Suprapubic skin (tissue), 4 donors: ENCODE data around the gene PALMD. TPM values are rescaled to one million over a fixed set of nuclear protein-coding genes. Genes with fewer than 3 reads are reported as not detected.

ENCODE experiments used
- DNase-seq, 2 donors: peaks; one replicate each; pipeline ENCODE4 v3.0.0-alpha.2; 2019; ENCODE audit warnings: low spot score in 2 of 2
- H3K27ac ChIP-seq: fragments of 200-600 bp; sonication (generic); one replicate; pipeline ENCODE4 v1.5.1; 2019
- H3K27me3 ChIP-seq: fragments of 200-600 bp; sonication (generic); one replicate; pipeline ENCODE4 v1.5.1; 2019
- H3K36me3 ChIP-seq: fragments of 200-600 bp; sonication (generic); one replicate; pipeline ENCODE4 v1.5.1; 2019
- H3K4me1 ChIP-seq: fragments of 200-600 bp; sonication (generic); one replicate; pipeline ENCODE4 v1.5.1; 2019
- H3K4me3 ChIP-seq: fragments of 200-600 bp; sonication (generic); one replicate; pipeline ENCODE4 v1.5.1; 2019; ENCODE audit warnings: mild to moderate bottlenecking
- H3K9me3 ChIP-seq: fragments of 200-600 bp; sonication (generic); one replicate; pipeline ENCODE4 v1.5.1; 2019
- EP300 ChIP-seq: sonication (generic); formaldehyde crosslinking; IDR thresholded peaks from one replicate; pipeline ENCODE4 v1.6.1; 2017; ENCODE audit warnings: antibody characterized with exemption
- POLR2A ChIP-seq, 2 donors: fragments of 450-650 bp; IDR thresholded peaks; one replicate each; pipeline ENCODE4 v1.6.1; 2017; ENCODE audit warnings: antibody characterized with exemption in 2 of 2, mild to moderate bottlenecking in 2 of 2, moderate library complexity in 2 of 2
- POLR2AphosphoS5 ChIP-seq, 3 donors: sonication (generic); formaldehyde crosslinking; IDR thresholded peaks; one replicate each; pipeline ENCODE4 v1.6.1; 2017; ENCODE audit warnings: antibody characterized with exemption in 3 of 3
- WGBS: methylation state at CpG from one replicate; pipeline ENCODE4 v1.1.5; 2018; 5-methylcytosine and 5-hydroxymethylcytosine counted together
- total RNA-seq, 4 donors: library from RNA; depleted of rRNA; stranded (reverse); fragments of >200 nt; gene quantifications; one replicate each; pipeline ENCODE4 v1.1.0, GENCODE V29; 2016
- TF ChIP-seq, protein P1 (sequence below), 2 donors: fragments of 200-600 bp in 1 of 2; fragments of 450-650 bp in 1 of 2; sonication (generic) in 1 of 2; IDR thresholded peaks; one replicate each; pipeline ENCODE4 v1.5.1; 2016 to 2019; ENCODE audit warnings: antibody characterized with exemption in 2 of 2, mild to moderate bottlenecking in 1 of 2, moderate library complexity in 1 of 2

PALMD gene
- total RNA-seq, 4 donors from 2014 or later = 111 to 183 (median 138) TPM

GRCh38 chr1:99645203-99645602, 710 bp upstream of the PALMD start:
- Histone ChIP-seq H3K36me3 (no peaks in the 10 kb centered on the region), H3K4me1 (peaks cover 35% of the 10 kb centered on the region), H3K4me3 (peak overlapping the region; percentile 64), H3K27ac (peak overlapping the region; percentile 93), H3K27me3 (no peaks in the 10 kb centered on the region), H3K9me3 (no peaks in the 10 kb centered on the region)
- TF ChIP-seq EP300 = no peak
- TF ChIP-seq, protein P1, sequence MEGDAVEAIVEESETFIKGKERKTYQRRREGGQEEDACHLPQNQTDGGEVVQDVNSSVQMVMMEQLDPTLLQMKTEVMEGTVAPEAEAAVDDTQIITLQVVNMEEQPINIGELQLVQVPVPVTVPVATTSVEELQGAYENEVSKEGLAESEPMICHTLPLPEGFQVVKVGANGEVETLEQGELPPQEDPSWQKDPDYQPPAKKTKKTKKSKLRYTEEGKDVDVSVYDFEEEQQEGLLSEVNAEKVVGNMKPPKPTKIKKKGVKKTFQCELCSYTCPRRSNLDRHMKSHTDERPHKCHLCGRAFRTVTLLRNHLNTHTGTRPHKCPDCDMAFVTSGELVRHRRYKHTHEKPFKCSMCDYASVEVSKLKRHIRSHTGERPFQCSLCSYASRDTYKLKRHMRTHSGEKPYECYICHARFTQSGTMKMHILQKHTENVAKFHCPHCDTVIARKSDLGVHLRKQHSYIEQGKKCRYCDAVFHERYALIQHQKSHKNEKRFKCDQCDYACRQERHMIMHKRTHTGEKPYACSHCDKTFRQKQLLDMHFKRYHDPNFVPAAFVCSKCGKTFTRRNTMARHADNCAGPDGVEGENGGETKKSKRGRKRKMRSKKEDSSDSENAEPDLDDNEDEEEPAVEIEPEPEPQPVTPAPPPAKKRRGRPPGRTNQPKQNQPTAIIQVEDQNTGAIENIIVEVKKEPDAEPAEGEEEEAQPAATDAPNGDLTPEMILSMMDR (IDR thresholded peaks at IDR 0.05) = no peak
- no peak for TF ChIP-seq POLR2A (IDR thresholded peaks at IDR 0.05)
- peak in 2 of 3 donors; percentile 61 to 75 for TF ChIP-seq POLR2AphosphoS5 (IDR thresholded peaks at IDR 0.05)
- DNase-seq = peak in 1 of 2 donors; percentile 78
- 24% methylated on average over 5 of the region's 5 CpGs for WGBS

DNA sequence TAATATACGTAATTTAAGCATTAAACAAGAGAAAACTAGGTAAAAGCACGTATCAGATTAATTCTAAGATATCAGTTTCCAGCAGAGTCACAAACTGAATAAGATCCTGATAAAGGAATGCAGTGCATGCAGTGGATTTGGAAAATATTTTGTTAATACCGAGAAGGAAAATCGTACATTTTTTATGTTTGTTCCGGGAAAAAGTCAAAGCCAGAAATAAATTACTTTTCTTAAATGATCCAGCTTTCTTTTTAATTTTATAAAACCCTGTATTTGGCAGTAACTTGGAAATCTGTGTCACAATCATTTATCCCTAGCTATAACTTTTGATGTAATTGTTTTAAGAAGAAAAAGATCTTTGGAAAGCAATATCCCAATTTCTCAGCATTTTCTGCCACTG, 955 bp downstream of the PALMD start:
- 18% methylated on average over 5 of the region's 5 CpGs for whole genome bisulfite sequencing
- Histone ChIP-seq H3K27ac (peak overlapping the region; percentile 93), H3K4me1 (peaks cover 50% of the 10 kb centered on the region), H3K36me3 (no peaks in the 10 kb centered on the region), H3K9me3 (no peaks in the 10 kb centered on the region), H3K27me3 (no peaks in the 10 kb centered on the region), H3K4me3 (peak overlapping the region; percentile 64)
- TF ChIP-seq POLR2AphosphoS5 (IDR thresholded peaks at IDR 0.05) = no peak
- TF ChIP-seq, protein P1 (IDR thresholded peaks at IDR 0.05) = no peak
- DNase-seq = no peak

GRCh38 chr1:99647490-99647889, 1.6 kb downstream of the PALMD start:
- Histone ChIP-seq H3K27ac (peak overlapping the region; percentile 93), H3K9me3 (no peaks in the 10 kb centered on the region), H3K36me3 (no peaks in the 10 kb centered on the region), H3K27me3 (no peaks in the 10 kb centered on the region), H3K4me1 (peaks cover 56% of the 10 kb centered on the region), H3K4me3 (peak overlapping the region; percentile 64)
- no peak for DNase-seq
- TF ChIP-seq POLR2A (IDR thresholded peaks at IDR 0.05) (no peak), POLR2AphosphoS5 (IDR thresholded peaks at IDR 0.05) (no peak), EP300 (no peak)
- TF ChIP-seq, protein P1 (IDR thresholded peaks at IDR 0.05) = no peak
- WGBS = 29% methylated on average over 4 of the region's 4 CpGs

DNA sequence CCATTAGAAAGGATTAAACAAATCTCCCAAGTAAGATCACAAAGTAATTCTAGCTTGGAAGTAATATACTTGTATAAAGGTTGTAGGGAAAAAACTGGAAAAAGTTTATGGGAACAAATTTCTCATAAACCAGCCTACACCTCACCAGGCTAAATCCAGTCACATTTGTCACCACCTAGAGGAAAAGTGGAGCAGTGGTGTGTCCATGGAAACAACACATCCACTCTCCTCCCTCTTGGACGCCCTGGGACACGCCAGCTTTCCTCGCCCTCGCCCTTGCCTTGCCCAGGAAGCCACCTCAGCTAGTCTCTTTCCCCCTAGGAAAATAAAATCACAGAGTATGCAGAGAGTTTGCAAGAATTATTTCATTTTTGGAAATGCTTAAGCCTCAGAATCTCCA, 2.2 kb downstream of the PALMD start:
- Histone ChIP-seq H3K4me1 (peaks cover 62% of the 10 kb centered on the region), H3K36me3 (no peaks in the 10 kb centered on the region), H3K4me3 (peak overlapping the region; percentile 64), H3K27ac (peak overlapping the region; percentile 93), H3K27me3 (no peaks in the 10 kb centered on the region), H3K9me3 (no peaks in the 10 kb centered on the region)
- TF ChIP-seq, protein P1 (IDR thresholded peaks at IDR 0.05) = peak in 1 of 2 donors; percentile 13
- TF ChIP-seq POLR2AphosphoS5 (IDR thresholded peaks at IDR 0.05) = peak in 1 of 3 donors; percentile 20
- no peak for TF ChIP-seq POLR2A (IDR thresholded peaks at IDR 0.05)
- peak in 1 of 2 donors; percentile 76 for DNase-seq
- WGBS = 33% methylated on average over 4 of the region's 4 CpGs

- no peak for DNase-seq
- H3K4me1 ChIP-seq = peaks cover 53% of the 10 kb centered on the region
- H3K27ac ChIP-seq = peak overlapping the region; percentile 78
- H3K4me3 ChIP-seq = peak overlapping the region; percentile 64
- no peaks in the 10 kb centered on the region for H3K27me3 ChIP-seq
- no peaks in the 10 kb centered on the region for H3K9me3 ChIP-seq
- 49% methylated on average over 2 of the region's 2 CpGs for WGBS
- H3K36me3 ChIP-seq = no peaks in the 10 kb centered on the region
- TF ChIP-seq POLR2A (IDR thresholded peaks at IDR 0.05) (no peak), POLR2AphosphoS5 (IDR thresholded peaks at IDR 0.05) (no peak), EP300 (no peak)
- TF ChIP-seq, protein P1 (IDR thresholded peaks at IDR 0.05) = no peak
Observed at GRCh38 chr1:99650030-99650429, 4.1 kb downstream of the PALMD start.
